ENCODE measurements around the gene COPZ1.
A peak's percentile ranks its signal among the peaks of the same experiment; 100 is the strongest.

Gene COPZ1

DNA sequence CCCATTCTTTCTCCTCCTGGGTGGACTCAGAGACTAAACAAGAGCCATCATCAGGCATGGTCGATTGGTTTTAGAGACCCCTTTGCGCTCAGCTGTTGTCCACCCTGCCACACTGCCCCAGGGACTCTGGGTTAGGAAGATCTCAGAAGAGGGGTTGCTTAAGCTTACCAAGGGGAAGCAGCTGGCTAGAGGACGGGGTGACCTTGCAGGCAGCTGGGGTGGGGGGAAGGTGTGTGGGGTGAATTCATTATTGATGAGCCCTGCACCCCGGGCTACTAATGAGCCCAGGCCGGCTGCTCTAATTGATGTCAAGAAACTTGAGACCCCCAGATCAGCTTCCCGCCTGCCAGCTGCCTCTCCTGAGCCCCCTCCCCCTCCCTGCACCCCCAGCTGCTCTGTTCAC is 68.3 kb downstream of the COPZ1 start:
- DNase-seq (ENCODE audit: low read depth in 2 of 2, low spot score in 1 of 2): no peak

DNA sequence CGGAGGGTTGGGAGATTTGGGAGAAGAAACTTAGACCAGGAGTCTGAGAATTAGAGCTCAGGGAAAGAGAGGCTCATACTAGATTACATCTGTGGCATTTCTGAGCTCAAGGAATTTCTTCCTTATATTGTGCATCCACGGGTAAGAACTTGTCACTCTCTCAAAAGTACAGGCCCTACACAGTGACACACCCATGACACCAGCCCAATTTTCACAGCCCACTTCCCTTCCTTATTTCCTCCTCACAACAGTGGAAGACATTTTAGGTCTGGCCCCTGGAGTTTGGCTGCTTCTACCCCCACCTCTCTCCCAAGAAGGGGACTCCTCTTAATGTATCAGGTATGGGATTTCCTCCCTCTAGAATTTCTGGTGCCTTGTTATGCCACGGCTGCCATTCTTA is 68.8 kb downstream of the COPZ1 start:
- no peak for DNase-seq (ENCODE audit: low read depth in 2 of 2, low spot score in 1 of 2)

DNA sequence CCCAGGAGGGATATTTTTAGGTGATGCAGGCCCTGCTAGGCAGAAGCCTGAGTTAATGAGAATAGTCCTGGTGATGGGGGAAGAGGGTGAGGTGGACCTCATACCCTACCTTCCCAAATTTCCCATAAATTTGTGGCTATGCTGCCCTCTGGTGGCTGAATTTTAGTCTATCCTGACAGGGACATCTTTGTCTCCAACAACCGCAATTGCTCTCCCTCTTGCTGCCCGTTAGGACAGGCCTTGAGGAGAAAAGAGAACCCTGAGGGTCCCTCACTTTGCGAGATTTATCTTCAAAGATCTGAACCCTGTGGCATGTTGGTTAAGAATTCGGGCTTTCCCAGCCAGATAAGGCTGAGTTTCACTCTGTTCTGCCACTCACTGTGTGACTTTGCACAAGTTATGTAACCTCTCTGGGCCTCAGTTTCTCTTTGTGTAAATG is 69.4 kb downstream of the COPZ1 start:
- DNase-seq (ENCODE audit: low read depth in 2 of 2, low spot score in 1 of 2): peak in 1 of 2 donors; percentile 28

DNA sequence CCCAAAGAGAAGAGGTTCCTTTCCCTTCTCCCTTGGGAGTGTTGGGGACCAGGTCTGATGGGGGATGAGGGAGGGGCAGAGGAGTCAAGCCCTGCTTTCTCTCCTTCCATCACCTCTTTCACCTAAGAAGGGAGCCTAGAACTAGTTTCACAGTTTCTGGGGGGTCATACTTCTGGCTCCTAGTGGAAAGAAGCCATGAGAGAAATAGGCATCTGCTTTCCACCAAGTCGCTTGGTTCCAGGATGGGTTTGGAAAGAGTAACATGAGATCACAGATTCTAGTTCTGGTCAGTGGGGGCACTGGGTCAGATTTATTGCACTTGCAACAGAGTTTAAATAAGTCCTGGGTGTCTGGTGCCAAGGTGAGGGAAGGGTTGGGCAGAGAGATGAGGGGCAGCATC is 70.1 kb downstream of the COPZ1 start:
- no peak for DNase-seq (ENCODE audit: low read depth in 2 of 2, low spot score in 1 of 2)

- DNase-seq (ENCODE audit: low read depth in 2 of 2, low spot score in 1 of 2): no peak
Observed at GRCh38 chr12:54395545-54395944, 70.6 kb downstream of the COPZ1 start.

GRCh38 chr12:54397157-54397556 is 72.2 kb downstream of the COPZ1 start:
- no peak for DNase-seq (ENCODE audit: low read depth in 2 of 2, low spot score in 1 of 2)

DNA sequence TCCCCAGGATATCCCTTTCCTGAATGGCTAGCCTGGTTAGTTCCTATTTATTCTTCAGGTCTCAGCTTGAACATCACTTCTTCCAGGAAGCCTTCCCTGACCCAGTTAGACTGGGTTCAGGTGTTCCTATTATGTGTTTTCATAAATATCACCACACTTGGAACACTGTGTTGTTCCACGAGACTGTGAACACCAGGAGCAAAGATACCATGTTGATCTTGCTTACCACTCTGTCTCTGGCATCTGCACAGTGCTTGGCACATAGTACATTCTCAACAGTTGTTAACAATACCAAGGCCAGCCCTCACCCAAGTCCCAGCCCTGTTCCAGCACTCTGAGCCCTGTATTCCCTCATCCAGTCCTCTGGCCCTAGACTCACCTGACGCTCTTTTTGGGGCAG is 73.3 kb downstream of the COPZ1 start:
- no peak for DNase-seq (ENCODE audit: low read depth in 2 of 2, low spot score in 1 of 2)

GRCh38 chr12:54398995-54399793 is 74.3 kb downstream of the COPZ1 start:
- peak; percentile 63 to 89 for DNase-seq (ENCODE audit: low read depth in 2 of 2, low spot score in 1 of 2)

DNA sequence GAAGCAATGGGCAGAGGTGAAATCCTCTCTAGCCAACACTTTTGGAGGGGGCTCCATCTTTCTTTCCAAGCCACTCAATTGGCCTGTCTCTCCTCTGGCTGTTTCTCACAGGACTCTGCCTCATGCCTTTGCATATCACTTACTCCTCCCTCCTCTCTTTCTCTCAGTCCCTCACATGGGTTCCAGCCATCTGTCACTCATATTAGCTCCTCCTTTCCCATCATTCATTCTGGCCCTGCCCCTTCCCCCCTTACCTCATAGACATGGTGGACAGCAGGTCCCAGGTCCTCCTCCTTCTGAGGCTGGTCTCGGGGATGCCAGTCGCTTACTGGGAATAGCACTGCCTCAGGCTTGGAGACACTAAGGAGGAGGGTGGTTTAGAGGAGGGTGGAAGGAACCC is 76.2 kb downstream of the COPZ1 start:
- DNase-seq (ENCODE audit: low read depth in 2 of 2, low spot score in 1 of 2): no peak
